Neural cell (in vitro differentiated cells): ENCODE data around the gene NHERF1. TPM values are rescaled to one million over a fixed set of nuclear protein-coding genes. Genes with fewer than 3 reads are reported as not detected.
A peak's percentile ranks its signal among the peaks of the same experiment; 100 is the strongest.

ENCODE experiments used
- H2AFZ ChIP-seq: fragments of 200-600, 300-800 bp; sonication (generic), shearing (Covaris generic); 2 replicates; pipeline ENCODE4 v1.6.0; 2014; ENCODE audit warnings: low read depth, mild to moderate bottlenecking, antibody characterized with exemption, low read length, moderate library complexity
- H3F3A ChIP-seq: fragments of 200-600 bp; shearing (Covaris generic); 2 replicates; pipeline ENCODE4 v1.6.1; 2016; ENCODE audit warnings: mild to moderate bottlenecking, moderate library complexity, mixed read lengths, antibody characterized with exemption, low read length; ENCODE audit not compliant: insufficient read depth, poor library complexity, severe bottlenecking
- H3K27ac ChIP-seq: fragments of 200-600, 300-800 bp; sonication (generic), shearing (Covaris generic); 2 replicates; pipeline ENCODE4 v1.5.1; 2014; ENCODE audit warnings: mild to moderate bottlenecking, low read length, moderate library complexity
- H3K27me3 ChIP-seq: fragments of 300-800, 200-600 bp; sonication (generic), shearing (Covaris generic); 2 replicates; pipeline ENCODE4 v1.6.0; 2014; ENCODE audit warnings: mild to moderate bottlenecking, low read depth, low read length, moderate library complexity; ENCODE audit not compliant: insufficient read depth
- H3K36me3 ChIP-seq: fragments of 300-800, 200-600 bp; sonication (generic), shearing (Covaris generic); 2 replicates; pipeline ENCODE4 v1.5.1; 2014; ENCODE audit warnings: mild to moderate bottlenecking, antibody characterized with exemption, low read length, moderate library complexity; ENCODE audit not compliant: insufficient read depth
- H3K4me2 ChIP-seq: fragments of 300-800, 200-600 bp; sonication (generic), shearing (Covaris generic); 2 replicates; pipeline ENCODE4 v1.6.0; 2014; ENCODE audit warnings: mild to moderate bottlenecking, low read length
- H3K4me3 ChIP-seq: fragments of 300-800, 200-600 bp; sonication (generic), shearing (Covaris generic); 2 replicates; pipeline ENCODE4 v1.5.1; 2014; ENCODE audit warnings: mild to moderate bottlenecking, low read length, moderate library complexity
- H3K79me2 ChIP-seq: fragments of 200-600 bp; shearing (Covaris generic); replicated peaks from 2 replicates; pipeline ENCODE4 v1.6.0; 2014; ENCODE audit warnings: mild to moderate bottlenecking, low read length, moderate library complexity; ENCODE audit not compliant: insufficient read depth
- H3K9ac ChIP-seq: fragments of 300-800, 200-600 bp; sonication (generic), shearing (Covaris generic); 2 replicates; pipeline ENCODE4 v1.6.1; 2016; ENCODE audit warnings: mild to moderate bottlenecking, low read length, mixed read lengths
- H3K9me2 ChIP-seq: fragments of 200-600 bp; shearing (Covaris generic); 2 replicates; pipeline ENCODE4 v1.6.1; 2016; ENCODE audit warnings: mild to moderate bottlenecking, low read length, mixed read lengths; ENCODE audit not compliant: insufficient read depth
- H3K9me3 ChIP-seq: fragments of 200-600, 300-800 bp; sonication (generic), shearing (Covaris generic); 2 replicates; pipeline ENCODE4 v1.6.1; 2016; ENCODE audit warnings: mild to moderate bottlenecking, mixed run types, low read length, moderate library complexity, mixed read lengths
- H4K20me1 ChIP-seq: fragments of 200-600 bp; shearing (Covaris generic); 2 replicates; pipeline ENCODE4 v1.6.1; 2016; ENCODE audit warnings: mild to moderate bottlenecking, mixed run types; ENCODE audit not compliant: insufficient read depth
- EZH2 ChIP-seq: fragments of 200-600, 300-800 bp; shearing (Covaris generic), sonication (generic); IDR thresholded peaks from 2 replicates; pipeline ENCODE4 v1.6.1; 2014; ENCODE audit warnings: antibody characterized with exemption, low read length, borderline replicate concordance, mild to moderate bottlenecking; ENCODE audit not compliant: insufficient read depth, poor library complexity, severe bottlenecking
- MXI1 ChIP-seq: fragments of 450-650 bp; conservative IDR thresholded peaks from 2 replicates; pipeline ENCODE4 v1.6.1; 2014; ENCODE audit warnings: antibody characterized with exemption, mild to moderate bottlenecking; ENCODE audit not compliant: poor library complexity, severe bottlenecking
- RAD21 ChIP-seq: fragments of 450-650 bp; conservative IDR thresholded peaks from 2 replicates; pipeline ENCODE4 v1.6.1; 2014; ENCODE audit warnings: antibody characterized with exemption, mild to moderate bottlenecking, moderate library complexity
- SMC3 ChIP-seq: fragments of 450-650 bp; conservative IDR thresholded peaks from 2 replicates; pipeline ENCODE4 v1.6.1; 2014; ENCODE audit warnings: antibody characterized with exemption, mild to moderate bottlenecking, moderate library complexity; ENCODE audit not compliant: poor library complexity
- TAF1 ChIP-seq: IDR thresholded peaks from 2 replicates; pipeline ENCODE4 v1.6.1; 2012; ENCODE audit warnings: low read depth
- polyA plus RNA-seq: library from polyadenylated mRNA; depleted of rRNA; stranded (reverse); fragments of >200 nt; gene quantifications from 2 replicates; pipeline ENCODE4 v1.2.3, GENCODE V29; 2014
- TF ChIP-seq, protein P1 (sequence below): IDR thresholded peaks from 2 replicates; pipeline ENCODE4 v1.6.1; 2012; ENCODE audit warnings: borderline replicate concordance

Gene NHERF1
- polyA plus RNA-seq, 1 donor from 2014 or later, result 0.51 TPM

DNA sequence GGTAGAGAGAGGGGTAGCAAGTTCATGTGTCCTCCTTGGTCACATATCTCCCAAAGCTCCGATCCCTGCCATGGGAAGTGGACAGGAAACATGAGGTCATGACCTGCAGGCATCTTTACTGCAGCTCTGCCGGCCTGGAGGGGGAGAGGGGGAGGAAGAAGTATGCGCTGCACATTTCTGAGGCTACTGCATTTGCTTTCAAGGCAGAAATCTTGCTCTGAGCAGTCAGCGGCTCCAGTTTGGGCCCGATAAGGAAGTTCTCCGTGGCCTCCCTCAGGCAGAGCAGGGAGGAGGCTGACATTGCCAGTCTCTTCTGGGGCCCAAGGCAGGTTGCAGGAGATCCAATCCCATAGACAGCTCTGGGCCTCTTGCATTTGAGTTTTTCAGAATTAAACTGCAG lies 1.5 kb upstream of the NHERF1 start:
- H3K9me3 ChIP-seq, result no peaks in the 10 kb centered on the region
- no peaks in the 10 kb centered on the region for H3K79me2 ChIP-seq
- H3K36me3 ChIP-seq, result no peaks in the 10 kb centered on the region
- no peak overlapping the region for H3K4me3 ChIP-seq
- H3F3A ChIP-seq, result no peaks in the 10 kb centered on the region
- no peak overlapping the region for H3K4me2 ChIP-seq
- no peaks in the 10 kb centered on the region for H3K9me2 ChIP-seq
- H4K20me1 ChIP-seq, result no peaks in the 10 kb centered on the region
- TF ChIP-seq SMC3 (no peak), MXI1 (no peak), RAD21 (no peak), TAF1 (no peak)
- TF ChIP-seq, protein P1, sequence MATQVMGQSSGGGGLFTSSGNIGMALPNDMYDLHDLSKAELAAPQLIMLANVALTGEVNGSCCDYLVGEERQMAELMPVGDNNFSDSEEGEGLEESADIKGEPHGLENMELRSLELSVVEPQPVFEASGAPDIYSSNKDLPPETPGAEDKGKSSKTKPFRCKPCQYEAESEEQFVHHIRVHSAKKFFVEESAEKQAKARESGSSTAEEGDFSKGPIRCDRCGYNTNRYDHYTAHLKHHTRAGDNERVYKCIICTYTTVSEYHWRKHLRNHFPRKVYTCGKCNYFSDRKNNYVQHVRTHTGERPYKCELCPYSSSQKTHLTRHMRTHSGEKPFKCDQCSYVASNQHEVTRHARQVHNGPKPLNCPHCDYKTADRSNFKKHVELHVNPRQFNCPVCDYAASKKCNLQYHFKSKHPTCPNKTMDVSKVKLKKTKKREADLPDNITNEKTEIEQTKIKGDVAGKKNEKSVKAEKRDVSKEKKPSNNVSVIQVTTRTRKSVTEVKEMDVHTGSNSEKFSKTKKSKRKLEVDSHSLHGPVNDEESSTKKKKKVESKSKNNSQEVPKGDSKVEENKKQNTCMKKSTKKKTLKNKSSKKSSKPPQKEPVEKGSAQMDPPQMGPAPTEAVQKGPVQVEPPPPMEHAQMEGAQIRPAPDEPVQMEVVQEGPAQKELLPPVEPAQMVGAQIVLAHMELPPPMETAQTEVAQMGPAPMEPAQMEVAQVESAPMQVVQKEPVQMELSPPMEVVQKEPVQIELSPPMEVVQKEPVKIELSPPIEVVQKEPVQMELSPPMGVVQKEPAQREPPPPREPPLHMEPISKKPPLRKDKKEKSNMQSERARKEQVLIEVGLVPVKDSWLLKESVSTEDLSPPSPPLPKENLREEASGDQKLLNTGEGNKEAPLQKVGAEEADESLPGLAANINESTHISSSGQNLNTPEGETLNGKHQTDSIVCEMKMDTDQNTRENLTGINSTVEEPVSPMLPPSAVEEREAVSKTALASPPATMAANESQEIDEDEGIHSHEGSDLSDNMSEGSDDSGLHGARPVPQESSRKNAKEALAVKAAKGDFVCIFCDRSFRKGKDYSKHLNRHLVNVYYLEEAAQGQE, result no peak
- H3K9ac ChIP-seq, result no peak overlapping the region
- H2AFZ ChIP-seq, result no peak overlapping the region
- H3K27ac ChIP-seq, result no peak overlapping the region
- peaks cover 25% of the 10 kb centered on the region for H3K27me3 ChIP-seq

DNA sequence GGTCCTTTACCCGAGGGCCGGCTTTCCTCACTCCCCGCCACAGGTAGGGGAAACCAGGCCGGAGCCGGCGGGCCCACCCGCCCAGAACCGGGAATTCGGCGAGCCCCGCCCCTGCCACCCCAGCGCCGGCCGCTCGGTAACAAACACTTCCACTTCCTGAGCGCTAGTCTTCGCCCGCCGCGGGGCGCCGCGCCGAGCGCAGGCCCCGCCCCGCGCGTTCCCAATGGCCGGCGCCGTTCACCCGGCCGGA lies 224 bp upstream of the NHERF1 start:
- Histone ChIP-seq H3F3A (no peaks in the 10 kb centered on the region), H3K9me3 (no peaks in the 10 kb centered on the region), H3K4me2 (no peak overlapping the region), H3K27me3 (peaks cover 25% of the 10 kb centered on the region), H3K4me3 (peak overlapping the region; percentile 68), H4K20me1 (no peaks in the 10 kb centered on the region), H3K36me3 (no peaks in the 10 kb centered on the region), H2AFZ (no peak overlapping the region), H3K79me2 (no peaks in the 10 kb centered on the region), H3K9ac (no peak overlapping the region), H3K9me2 (no peaks in the 10 kb centered on the region), H3K27ac (no peak overlapping the region)
- TF ChIP-seq, protein P1, result no peak
- TF ChIP-seq RAD21 (no peak), EZH2 (peak; percentile 1)
